Thoracic aorta (tissue), 2 donors: ENCODE data around the gene TOM1L2. TPM values are rescaled to one million over a fixed set of nuclear protein-coding genes. Genes with fewer than 3 reads are reported as not detected.

Experiments used
- ATAC-seq: fragments of 150-250 bp; one replicate; pipeline ENCODE4 v1.8.0; 2017; ENCODE audit warnings: low read depth; ENCODE audit not compliant: insufficient number of reproducible peaks, low FRiP score
- DNase-seq: peaks from one replicate; pipeline ENCODE4 v3.0.0-alpha.2; 2020; ENCODE audit warnings: low spot score
- H3K27ac ChIP-seq, 2 donors: fragments of 200-600 bp; sonication (generic); 1 replicate in 1 of 2; 2 replicates in 1 of 2; pipeline ENCODE4 v1.5.1; 2016; ENCODE audit warnings: mild to moderate bottlenecking in 2 of 2, moderate library complexity in 2 of 2
- H3K27me3 ChIP-seq: fragments of 200-600 bp; sonication (generic); replicated peaks from 2 replicates; pipeline ENCODE4 v1.6.0; 2016; ENCODE audit warnings: mild to moderate bottlenecking; ENCODE audit not compliant: insufficient read depth
- H3K36me3 ChIP-seq: fragments of 200-600 bp; sonication (generic); one replicate; pipeline ENCODE4 v1.5.1; 2016
- H3K4me1 ChIP-seq, 2 donors: fragments of 200-600 bp; sonication (generic); 1 replicate in 1 of 2; 2 replicates in 1 of 2; pipeline versions ENCODE4 v1.5.1 to v1.6.0; 2016; ENCODE audit warnings: low read depth in 2 of 2, mild to moderate bottlenecking in 1 of 2; ENCODE audit not compliant: control insufficient read depth in 1 of 2
- H3K4me3 ChIP-seq: fragments of 200-600 bp; sonication (generic); 2 replicates; pipeline ENCODE4 v1.5.1; 2016; ENCODE audit warnings: mild to moderate bottlenecking
- H3K9me3 ChIP-seq: fragments of 200-600 bp; sonication (generic); 2 replicates; pipeline ENCODE4 v1.5.1; 2016
- CTCF ChIP-seq: fragments of 200-600 bp; sonication (generic); IDR thresholded peaks from one replicate; pipeline ENCODE4 v1.5.1; 2019; ENCODE audit warnings: antibody characterized with exemption
- total RNA-seq, 2 donors: library from RNA; depleted of rRNA; stranded (reverse); fragments of >200 nt; gene quantifications; one replicate each; pipeline versions ENCODE4 v1.1.0 to v1.2.3, GENCODE V29; 2016

The TOM1L2 gene
- total RNA-seq, 2 donors from 2014 or later: 63.4 to 185 TPM

DNA sequence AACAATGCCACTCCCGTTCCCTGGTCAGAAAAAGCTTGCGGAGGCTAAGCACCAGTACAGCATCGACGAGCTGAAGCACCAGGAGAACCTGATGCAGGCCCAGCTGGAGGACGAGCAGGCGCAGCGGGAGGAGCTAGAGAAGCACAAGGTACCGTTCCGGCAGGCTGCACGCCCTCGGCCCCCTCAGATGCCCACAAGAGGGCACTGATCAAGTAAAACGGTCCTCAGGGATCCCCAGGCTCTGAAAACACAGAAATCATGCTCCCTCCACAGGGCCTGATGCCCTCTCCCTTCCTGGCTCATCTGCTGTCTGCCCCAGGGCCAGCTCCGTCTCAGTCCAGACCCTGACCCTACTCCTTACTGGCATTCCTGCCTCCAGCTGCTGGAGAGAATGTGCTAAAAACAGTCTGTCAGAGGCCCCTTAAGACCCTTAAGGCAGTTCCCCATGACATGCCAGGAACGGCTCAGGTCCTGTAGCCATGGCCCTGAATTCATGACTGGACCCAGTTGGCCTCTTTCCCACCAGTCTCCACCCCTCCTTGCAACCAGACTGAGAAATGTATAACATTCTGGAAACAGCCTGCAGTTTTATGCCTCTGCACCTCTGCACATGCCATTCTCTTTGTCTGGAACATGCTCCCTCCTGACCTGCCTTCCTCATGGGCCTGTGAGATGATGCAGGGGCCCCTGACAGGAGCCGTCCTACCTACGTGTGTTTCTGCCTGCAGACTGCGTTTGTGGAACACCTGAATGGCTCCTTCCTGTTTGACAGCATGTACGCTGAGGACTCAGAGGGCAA, 22.3 kb upstream of the TOM1L2 start:
- H3K27me3 ChIP-seq: no peaks in the 10 kb centered on the region
- H3K4me1 ChIP-seq: no peaks in the 10 kb centered on the region
- H3K9me3 ChIP-seq: no peaks in the 10 kb centered on the region
- DNase-seq (no peak), ATAC-seq (no peak)
- H3K4me3 ChIP-seq: no peak overlapping the region
- no peak overlapping the region for H3K27ac ChIP-seq
- no peaks in the 10 kb centered on the region for H3K36me3 ChIP-seq
- no peak for TF ChIP-seq CTCF

DNA sequence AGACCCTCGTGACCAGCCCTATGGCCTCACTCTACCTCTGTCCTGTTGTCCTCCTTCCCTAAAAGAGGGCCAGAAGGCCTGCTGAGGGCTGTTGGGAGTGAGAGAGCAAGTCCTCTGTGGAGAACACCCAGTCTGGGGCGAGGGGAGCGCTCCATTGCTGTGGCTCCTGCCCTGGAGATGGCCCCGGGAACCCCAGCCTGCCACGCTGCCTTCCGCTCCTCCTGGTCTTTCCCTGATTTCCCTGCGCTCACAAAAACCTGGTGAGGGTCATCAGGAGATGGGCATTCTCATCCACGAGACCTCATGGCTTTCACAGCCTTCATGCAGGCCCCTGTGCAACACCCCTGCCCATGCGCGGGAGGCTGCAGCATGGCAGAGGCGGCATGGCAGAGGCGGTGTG, 21.7 kb upstream of the TOM1L2 start:
- H3K4me1 ChIP-seq: no peaks in the 10 kb centered on the region
- ATAC-seq (no peak), DNase-seq (no peak)
- no peaks in the 10 kb centered on the region for H3K36me3 ChIP-seq
- no peak overlapping the region for H3K27ac ChIP-seq
- TF ChIP-seq CTCF: no peak
- H3K9me3 ChIP-seq: no peaks in the 10 kb centered on the region
- no peaks in the 10 kb centered on the region for H3K27me3 ChIP-seq
- H3K4me3 ChIP-seq: no peak overlapping the region

DNA sequence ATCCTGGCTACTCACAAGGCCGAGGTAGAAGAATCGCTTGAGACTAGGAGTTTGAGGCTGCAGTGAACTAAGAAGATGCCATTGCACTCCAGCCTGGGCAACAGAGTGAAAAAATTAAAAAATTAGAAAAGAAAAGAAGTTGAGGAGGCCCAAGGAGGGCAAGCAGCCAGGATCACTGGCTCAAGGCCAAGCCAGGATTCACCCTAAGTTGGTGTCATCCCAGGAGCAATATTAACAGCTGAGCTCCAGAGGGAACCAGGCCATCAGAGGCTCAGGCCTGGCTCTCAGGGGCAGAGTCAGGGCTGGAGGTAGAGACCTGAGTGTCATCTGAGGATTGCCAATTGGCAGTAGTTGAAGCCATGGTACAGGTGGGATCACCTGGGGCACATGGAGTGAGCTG, 21.2 kb upstream of the TOM1L2 start:
- Histone ChIP-seq H3K9me3 (no peaks in the 10 kb centered on the region), H3K4me3 (no peak overlapping the region), H3K4me1 (no peaks in the 10 kb centered on the region), H3K36me3 (no peaks in the 10 kb centered on the region), H3K27me3 (no peaks in the 10 kb centered on the region), H3K27ac (no peak overlapping the region)
- no peak for TF ChIP-seq CTCF
- DNase-seq (no peak), ATAC-seq (no peak)

DNA sequence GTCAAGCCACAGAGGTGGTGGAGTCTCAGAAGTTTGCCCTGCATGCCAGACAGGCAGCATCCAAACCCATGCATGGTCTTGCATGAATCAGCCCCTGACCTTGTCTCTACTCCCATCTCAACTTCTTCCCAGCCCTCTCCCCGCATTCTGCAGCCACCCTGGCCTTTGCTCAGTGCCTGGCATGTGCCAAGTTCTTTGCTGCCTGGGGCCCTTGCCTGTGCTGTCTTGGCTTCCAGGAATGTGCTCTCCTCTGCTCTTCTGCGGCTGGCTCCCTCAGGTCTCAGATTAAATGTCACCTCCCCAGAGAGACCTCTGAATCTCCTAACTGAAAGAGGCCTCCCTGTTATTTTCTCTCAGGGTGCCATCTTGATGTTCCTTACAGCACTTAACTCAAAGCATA, 18.1 kb upstream of the TOM1L2 start:
- H3K36me3 ChIP-seq: no peaks in the 10 kb centered on the region
- no peak overlapping the region for H3K27ac ChIP-seq
- no peaks in the 10 kb centered on the region for H3K27me3 ChIP-seq
- ATAC-seq (no peak), DNase-seq (no peak)
- no peak for TF ChIP-seq CTCF
- no peaks in the 10 kb centered on the region for H3K9me3 ChIP-seq
- no peaks in the 10 kb centered on the region for H3K4me1 ChIP-seq
- no peak overlapping the region for H3K4me3 ChIP-seq

GRCh38 chr17:17989618-17990017, 17.4 kb upstream of the TOM1L2 start:
- ATAC-seq (no peak), DNase-seq (no peak)
- no peaks in the 10 kb centered on the region for H3K4me1 ChIP-seq
- TF ChIP-seq CTCF: no peak
- no peak overlapping the region for H3K27ac ChIP-seq
- no peaks in the 10 kb centered on the region for H3K27me3 ChIP-seq
- no peaks in the 10 kb centered on the region for H3K9me3 ChIP-seq
- no peak overlapping the region for H3K4me3 ChIP-seq
- no peaks in the 10 kb centered on the region for H3K36me3 ChIP-seq
